ENCODE data around the gene OR4C3.
"Not testable (repeated sequence)": the region's sequence is repeated elsewhere in the genome, so short reads cannot be mapped to it uniquely, and the experiment has no call there.

DNA sequence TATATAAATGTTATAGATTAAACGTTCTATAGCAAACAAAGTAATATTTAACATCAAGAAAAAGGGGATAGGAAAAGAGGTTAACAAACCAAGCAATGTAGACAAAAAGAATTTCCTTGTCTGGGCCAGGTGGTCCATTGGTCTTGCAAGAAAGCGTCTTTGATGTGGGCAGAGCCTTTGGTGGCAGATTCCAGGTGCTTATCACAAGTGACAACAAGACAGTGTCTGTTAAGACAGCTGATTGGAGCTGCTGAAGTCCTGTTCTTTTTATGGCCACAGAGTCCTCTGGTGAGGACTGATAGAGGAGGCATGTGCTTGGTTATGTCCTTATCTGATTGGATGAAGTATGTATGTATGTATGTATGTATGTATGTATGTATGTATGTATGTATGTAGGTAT, 36.6 kb downstream of the OR4C3 start:
- TF ChIP-seq, protein P1, sequence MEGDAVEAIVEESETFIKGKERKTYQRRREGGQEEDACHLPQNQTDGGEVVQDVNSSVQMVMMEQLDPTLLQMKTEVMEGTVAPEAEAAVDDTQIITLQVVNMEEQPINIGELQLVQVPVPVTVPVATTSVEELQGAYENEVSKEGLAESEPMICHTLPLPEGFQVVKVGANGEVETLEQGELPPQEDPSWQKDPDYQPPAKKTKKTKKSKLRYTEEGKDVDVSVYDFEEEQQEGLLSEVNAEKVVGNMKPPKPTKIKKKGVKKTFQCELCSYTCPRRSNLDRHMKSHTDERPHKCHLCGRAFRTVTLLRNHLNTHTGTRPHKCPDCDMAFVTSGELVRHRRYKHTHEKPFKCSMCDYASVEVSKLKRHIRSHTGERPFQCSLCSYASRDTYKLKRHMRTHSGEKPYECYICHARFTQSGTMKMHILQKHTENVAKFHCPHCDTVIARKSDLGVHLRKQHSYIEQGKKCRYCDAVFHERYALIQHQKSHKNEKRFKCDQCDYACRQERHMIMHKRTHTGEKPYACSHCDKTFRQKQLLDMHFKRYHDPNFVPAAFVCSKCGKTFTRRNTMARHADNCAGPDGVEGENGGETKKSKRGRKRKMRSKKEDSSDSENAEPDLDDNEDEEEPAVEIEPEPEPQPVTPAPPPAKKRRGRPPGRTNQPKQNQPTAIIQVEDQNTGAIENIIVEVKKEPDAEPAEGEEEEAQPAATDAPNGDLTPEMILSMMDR (IDR thresholded peaks at IDR 0.05; ENCODE audit: poor library complexity, severe bottlenecking): not testable (repeated sequence)
- not testable (repeated sequence) for TF ChIP-seq POLR2AphosphoS5 (IDR thresholded peaks at IDR 0.05); EP300 (conservative IDR thresholded peaks at IDR 0.05; ENCODE audit: poor library complexity, severe bottlenecking); RAD21 (conservative IDR thresholded peaks at IDR 0.05); TAF1 (IDR thresholded peaks at IDR 0.05; ENCODE audit: low read depth)

Data from neural cell (in vitro differentiated cells).